DMS79 treated with DMSO at 0.1 percent for 48 hours (cell line): ENCODE results near the gene PDE8B.

Experiments
- DNase-seq: peaks from one replicate; lab custom pipeline; 2025; lab: John Stamatoyannopoulos, UW

Gene PDE8B

GRCh38 chr5:77402796-77403195 is 192.3 kb downstream of the PDE8B start:
- DNase-seq, result no peak

GRCh38 chr5:77407152-77407551 is 196.7 kb downstream of the PDE8B start:
- DNase-seq, result no peak

GRCh38 chr5:77409870-77410621 is 199.6 kb downstream of the PDE8B start:
- no peak for DNase-seq

- DNase-seq, result no peak
Observed at GRCh38 chr5:77413049-77413448, 202.6 kb downstream of the PDE8B start.

- no peak for DNase-seq
Observed at GRCh38 chr5:77418162-77418561, 207.7 kb downstream of the PDE8B start.

GRCh38 chr5:77418601-77419581 is 208.4 kb downstream of the PDE8B start:
- no peak for DNase-seq

GRCh38 chr5:77419644-77420582 is 209.4 kb downstream of the PDE8B start:
- DNase-seq, result no peak

GRCh38 chr5:77420940-77421339 is 210.5 kb downstream of the PDE8B start:
- DNase-seq, result no peak

- DNase-seq, result no peak
Observed at GRCh38 chr5:77423022-77423750, 212.7 kb downstream of the PDE8B start.

- no peak for DNase-seq
Observed at GRCh38 chr5:77424921-77425320, 214.4 kb downstream of the PDE8B start.

- no peak for DNase-seq
Observed at GRCh38 chr5:77425420-77425819, 214.9 kb downstream of the PDE8B start.

- DNase-seq, result no peak
Observed at GRCh38 chr5:77425998-77426659, 215.6 kb downstream of the PDE8B start.

GRCh38 chr5:77426670-77427069 is 216.2 kb downstream of the PDE8B start:
- no peak for DNase-seq

GRCh38 chr5:77427998-77428397 is 217.5 kb downstream of the PDE8B start:
- DNase-seq, result no peak

GRCh38 chr5:77428526-77428925 is 218.0 kb downstream of the PDE8B start:
- no peak for DNase-seq

GRCh38 chr5:77430726-77431125 is 220.2 kb downstream of the PDE8B start:
- DNase-seq, result no peak

- DNase-seq, result no peak
Observed at GRCh38 chr5:77431286-77431685, 220.8 kb downstream of the PDE8B start.

- no peak for DNase-seq
Observed at GRCh38 chr5:77431719-77432118, 221.2 kb downstream of the PDE8B start.

GRCh38 chr5:77437194-77437593 is 226.7 kb downstream of the PDE8B start:
- DNase-seq, result no peak

GRCh38 chr5:77438071-77438470 is 227.6 kb downstream of the PDE8B start:
- DNase-seq, result no peak

GRCh38 chr5:77443670-77444069 is 233.2 kb downstream of the PDE8B start:
- no peak for DNase-seq
